Mesothelial cell of epicardium (in vitro differentiated cells): ENCODE results near the gene ARPC1B. TPM values are rescaled to one million over a fixed set of nuclear protein-coding genes. Genes with fewer than 3 reads are reported as not detected.
A peak's percentile ranks its signal among the peaks of the same experiment; 100 is the strongest.

Experiments used
- DNase-seq, 2 experiments: peaks; one replicate each; pipeline ENCODE4 v3.0.0; 2021; ENCODE audit warnings: low spot score in 2 of 2; ENCODE audit not compliant: unreplicated experiment in 2 of 2
- H3K27ac Mint-ChIP-seq: 2 replicates; pipeline ENCODE4 v1.8.0; 2021; ENCODE audit warnings: mixed read lengths
- H3K27me3 Mint-ChIP-seq: 2 replicates; pipeline ENCODE4 v1.8.0; 2021; ENCODE audit warnings: low read depth, mixed read lengths
- H3K36me3 Mint-ChIP-seq: 2 replicates; pipeline ENCODE4 v1.8.0; 2021; ENCODE audit warnings: mixed read lengths
- H3K4me1 Mint-ChIP-seq: 2 replicates; pipeline ENCODE4 v1.8.0; 2021; ENCODE audit warnings: mixed read lengths
- H3K4me3 Mint-ChIP-seq: 2 replicates; pipeline ENCODE4 v1.8.0; 2021; ENCODE audit warnings: mild to moderate bottlenecking, moderate library complexity, mixed read lengths
- H3K9me3 Mint-ChIP-seq: 2 replicates; pipeline ENCODE4 v1.8.0; 2021; ENCODE audit warnings: mixed read lengths
- CTCF ChIP-seq: fragments of 200-600 bp; sonication (generic); IDR thresholded peaks from one replicate; pipeline ENCODE4 v1.5.0; 2021; ENCODE audit warnings: antibody characterized with exemption; ENCODE audit not compliant: unreplicated experiment
- total RNA-seq: library from RNA; stranded (reverse); gene quantifications from 3 replicates; pipeline ENCODE4 v1.2.1, GENCODE V29; 2021

Gene ARPC1B
- total RNA-seq, 1 donor from 2014 or later: 32.5 TPM

GRCh38 chr7:99433158-99433557, 58.6 kb downstream of the ARPC1B start:
- Mint-ChIP-seq H3K27ac (no peak overlapping the region), H3K4me1 (no peaks in the 10 kb centered on the region)

DNA sequence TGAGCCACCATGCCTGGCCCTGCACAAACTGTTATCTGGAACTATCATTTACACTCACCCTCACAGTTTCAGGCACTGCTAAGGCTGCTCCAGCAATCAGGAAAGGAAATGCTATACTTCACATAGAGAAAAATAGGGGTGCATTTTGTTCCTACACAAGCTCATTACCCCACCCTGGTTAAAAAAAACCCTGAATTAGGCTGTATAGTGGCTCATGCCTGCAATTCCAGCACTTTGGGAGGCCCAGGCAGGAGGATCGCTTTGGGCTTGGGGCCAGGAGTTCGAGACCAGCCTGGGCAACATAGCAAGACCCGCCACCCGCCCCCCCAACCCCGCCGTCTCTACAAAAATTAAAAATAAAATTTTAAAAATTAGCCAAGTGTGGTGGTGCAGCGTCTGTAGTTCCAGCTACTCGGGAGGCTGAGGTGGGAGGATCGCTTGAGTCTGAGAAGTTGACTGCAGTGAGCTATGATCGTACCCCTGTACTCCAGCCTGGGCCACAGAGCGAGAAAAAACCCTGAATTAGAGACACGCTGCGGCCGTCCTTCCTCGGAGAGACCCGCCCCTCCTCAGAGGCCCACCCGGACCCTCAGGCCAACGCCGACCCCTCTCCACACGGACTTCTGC, 63.5 kb downstream of the ARPC1B start:
- no peaks in the 10 kb centered on the region for H3K27me3 Mint-ChIP-seq
- peaks cover 13% of the 10 kb centered on the region for H3K36me3 Mint-ChIP-seq
- H3K9me3 Mint-ChIP-seq: no peaks in the 10 kb centered on the region
- peaks cover 18% of the 10 kb centered on the region for H3K4me1 Mint-ChIP-seq
- no peak for DNase-seq
- H3K4me3 Mint-ChIP-seq: peak overlapping the region; percentile 98
- peak overlapping the region; percentile 99 for H3K27ac Mint-ChIP-seq
- TF ChIP-seq CTCF: no peak

More at GRCh38 chr7:99433158-99433557, 58.6 kb downstream of the ARPC1B start:
- Mint-ChIP-seq H3K36me3 (peaks cover 15% of the 10 kb centered on the region), H3K27me3 (no peaks in the 10 kb centered on the region), H3K4me3 (no peak overlapping the region), H3K9me3 (no peaks in the 10 kb centered on the region)
- DNase-seq: no peak
- TF ChIP-seq CTCF: no peak

- peaks cover 12% of the 10 kb centered on the region for H3K36me3 Mint-ChIP-seq
- H3K27ac Mint-ChIP-seq: peak within 1 kb of the TSS; percentile 99
- peak within 1 kb of the TSS; percentile 98 for H3K4me3 Mint-ChIP-seq
- peak; percentile 92 to 97 for DNase-seq
- no peak for TF ChIP-seq CTCF
- H3K9me3 Mint-ChIP-seq: no peaks in the 10 kb centered on the region
- peaks cover 18% of the 10 kb centered on the region for H3K4me1 Mint-ChIP-seq
- H3K27me3 Mint-ChIP-seq: no peaks in the 10 kb centered on the region
Observed at GRCh38 chr7:99438573-99439480, 64.3 kb downstream of the ARPC1B start, which contains the start of the genes CPSF4 and PTCD1. TSS of gene CPSF4 (plus strand) at chr7:99438943. CDS start at chr7:99439083, 140 bp downstream. TSS of gene PTCD1 (minus strand) at chr7:99438798. CDS start at chr7:99435242, 3,556 bp downstream.

GRCh38 chr7:99440195-99440594, 65.7 kb downstream of the ARPC1B start:
- Mint-ChIP-seq H3K9me3 (no peaks in the 10 kb centered on the region), H3K27ac (peak overlapping the region; percentile 87), H3K27me3 (no peaks in the 10 kb centered on the region), H3K4me1 (peaks cover 18% of the 10 kb centered on the region), H3K36me3 (peaks cover 16% of the 10 kb centered on the region), H3K4me3 (peak overlapping the region; percentile 98)
- DNase-seq: no peak
- no peak for TF ChIP-seq CTCF

Other genes starting within 250 kb of the ARPC1B start
- 29.7 to 34.4 TPM (median 33.6 TPM) in 3 replicates for gene SMURF1, start 230.6 kb upstream of the ARPC1B start, total RNA-seq
- not detected in 3 replicates for gene KPNA7, start 166.6 kb upstream of the ARPC1B start, total RNA-seq
- 0.09 TPM in 1 of 3 replicates, not detected in the others for gene MYH16, start 101.9 kb upstream of the ARPC1B start, total RNA-seq
- gene ARPC1A, start 48.8 kb upstream of the ARPC1B start, total RNA-seq: 97.1 to 102 TPM (median 99.3 TPM) in 3 replicates
- gene PDAP1, start 33.9 kb downstream of the ARPC1B start, total RNA-seq: 98.2 to 103 TPM (median 99.4 TPM) in 3 replicates
- 63.1 to 79.2 TPM (median 70.3 TPM) in 3 replicates for gene BUD31, start 34.2 kb downstream of the ARPC1B start, total RNA-seq
- 6.7 to 12.3 TPM (median 10.5 TPM) in 3 replicates for gene PTCD1, start 64.1 kb downstream of the ARPC1B start, total RNA-seq
- 67.5 to 72.8 TPM (median 69.5 TPM) in 3 replicates for gene CPSF4, start 64.2 kb downstream of the ARPC1B start, total RNA-seq
- 223 to 243 TPM (median 235 TPM) in 3 replicates for gene ATP5MF, start 91.4 kb downstream of the ARPC1B start, total RNA-seq
- gene ZNF789, start 98.2 kb downstream of the ARPC1B start, total RNA-seq: 24.9 to 27.2 TPM (median 27.0 TPM) in 3 replicates
- 30.1 to 31.3 TPM (median 31.3 TPM) in 3 replicates for gene ZNF394, start 125.6 kb downstream of the ARPC1B start, total RNA-seq
- gene ZKSCAN5, start 129.9 kb downstream of the ARPC1B start, total RNA-seq: 14.4 to 14.6 TPM (median 14.4 TPM) in 3 replicates
- gene FAM200A, start 177.4 kb downstream of the ARPC1B start, total RNA-seq: 8.0 to 9.4 TPM (median 9.3 TPM) in 3 replicates
- gene ZNF655, start 183.9 kb downstream of the ARPC1B start, total RNA-seq: 83.5 to 84.9 TPM (median 84.7 TPM) in 3 replicates
- gene TMEM225B, start 223.5 kb downstream of the ARPC1B start, total RNA-seq: 2.5 to 3.6 TPM (median 3.2 TPM) in 3 replicates
- 24.1 to 27.8 TPM (median 26.6 TPM) in 3 replicates for gene ZSCAN25, start 242.2 kb downstream of the ARPC1B start, total RNA-seq